Activated CD8-positive, alpha-beta T cell treated with anti-CD3 and anti-CD28 coated beads for 36 hours (primary cell): ENCODE results near the gene CHD6. TPM values are rescaled to one million over a fixed set of nuclear protein-coding genes. Genes with fewer than 3 reads are reported as not detected.

Experiments used
- ATAC-seq: fragments of 200-7000 bp; cut with Tn5 transposase; one replicate; pipeline ENCODE4 v1.10.0; 2021; ENCODE audit warnings: mild to moderate bottlenecking, moderate library complexity
- CTCF ChIA-PET: fragments of 350-600 bp; sonication (Branson Sonifier 250); formaldehyde crosslinking; loops from one replicate; lab custom pipeline; 2021; ENCODE audit warnings: antibody characterized with exemption; lab: Charles Lee
- POLR2A ChIA-PET: fragments of 350-600 bp; sonication (Branson Sonifier 250); formaldehyde crosslinking; loops from one replicate; lab custom pipeline; 2021; ENCODE audit warnings: antibody characterized with exemption; lab: Charles Lee
- DNase-seq: peaks from one replicate; pipeline ENCODE4 v3.0.0-alpha.2; 2020
- H3K27ac Mint-ChIP-seq: one replicate; pipeline ENCODE4 v1.8.0; 2021; ENCODE audit warnings: mild to moderate bottlenecking, mixed read lengths
- H3K27me3 Mint-ChIP-seq: one replicate; pipeline ENCODE4 v1.8.0; 2021; ENCODE audit warnings: mixed read lengths
- H3K36me3 Mint-ChIP-seq: one replicate; pipeline ENCODE4 v1.8.0; 2021; ENCODE audit warnings: low read depth, mixed read lengths
- H3K4me1 Mint-ChIP-seq: one replicate; pipeline ENCODE4 v1.8.0; 2021; ENCODE audit warnings: low read depth, mixed read lengths
- H3K4me3 Mint-ChIP-seq: one replicate; pipeline ENCODE4 v1.8.0; 2021; ENCODE audit warnings: mild to moderate bottlenecking, moderate library complexity, mixed read lengths
- H3K9me3 Mint-ChIP-seq: one replicate; pipeline ENCODE4 v1.8.0; 2021; ENCODE audit warnings: mixed read lengths
- intact Hi-C: fragments of 100-400 bp; cut with micrococcal nuclease; formaldehyde crosslinking; loops from one replicate; pipeline ENCODE4 v1.10.0; 2022
- total RNA-seq, 2 experiments: library from RNA; stranded (reverse); gene quantifications; one replicate each; pipeline ENCODE4 v1.2.3, GENCODE V29; 2021
- TF ChIP-seq, protein P1 (sequence below): fragments of 200-600 bp; IDR thresholded peaks from one replicate; pipeline ENCODE4 v1.8.0; 2022; ENCODE audit warnings: antibody characterized with exemption, mild to moderate bottlenecking

Gene CHD6
- total RNA-seq, 2 experiments from 2014 or later: 25.4 to 28.2 TPM

DNA sequence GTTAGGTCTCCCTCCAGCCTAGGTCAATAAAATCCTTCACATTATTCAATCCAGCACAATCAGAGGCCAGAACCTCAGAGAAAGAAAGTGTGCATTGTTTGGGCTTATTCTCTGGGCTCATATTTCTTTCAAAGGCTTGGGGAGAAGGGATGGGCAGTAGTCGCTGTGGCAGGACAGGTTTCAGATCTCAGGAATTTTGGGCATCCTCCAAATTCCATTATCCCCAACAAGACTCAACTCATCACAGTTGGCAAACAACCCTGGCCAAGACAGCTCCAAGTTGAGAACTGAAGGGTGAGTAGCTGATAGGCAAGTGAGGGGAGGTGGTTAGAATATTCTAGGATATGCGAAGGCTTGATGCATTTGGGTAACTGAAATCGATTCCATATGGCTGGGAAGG lies 27.2 kb upstream of the CHD6 start:
- H3K27ac Mint-ChIP-seq: no peak overlapping the region
- DNase-seq (no peak), ATAC-seq (no peak)
- ChIA-PET CTCF (no interaction called here), POLR2A (no interaction called here)
- peaks cover 23% of the 10 kb centered on the region for H3K27me3 Mint-ChIP-seq
- TF ChIP-seq, protein P1, sequence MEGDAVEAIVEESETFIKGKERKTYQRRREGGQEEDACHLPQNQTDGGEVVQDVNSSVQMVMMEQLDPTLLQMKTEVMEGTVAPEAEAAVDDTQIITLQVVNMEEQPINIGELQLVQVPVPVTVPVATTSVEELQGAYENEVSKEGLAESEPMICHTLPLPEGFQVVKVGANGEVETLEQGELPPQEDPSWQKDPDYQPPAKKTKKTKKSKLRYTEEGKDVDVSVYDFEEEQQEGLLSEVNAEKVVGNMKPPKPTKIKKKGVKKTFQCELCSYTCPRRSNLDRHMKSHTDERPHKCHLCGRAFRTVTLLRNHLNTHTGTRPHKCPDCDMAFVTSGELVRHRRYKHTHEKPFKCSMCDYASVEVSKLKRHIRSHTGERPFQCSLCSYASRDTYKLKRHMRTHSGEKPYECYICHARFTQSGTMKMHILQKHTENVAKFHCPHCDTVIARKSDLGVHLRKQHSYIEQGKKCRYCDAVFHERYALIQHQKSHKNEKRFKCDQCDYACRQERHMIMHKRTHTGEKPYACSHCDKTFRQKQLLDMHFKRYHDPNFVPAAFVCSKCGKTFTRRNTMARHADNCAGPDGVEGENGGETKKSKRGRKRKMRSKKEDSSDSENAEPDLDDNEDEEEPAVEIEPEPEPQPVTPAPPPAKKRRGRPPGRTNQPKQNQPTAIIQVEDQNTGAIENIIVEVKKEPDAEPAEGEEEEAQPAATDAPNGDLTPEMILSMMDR: no peak
- intact Hi-C loops: no loop called here
- H3K4me1 Mint-ChIP-seq: no peaks in the 10 kb centered on the region
- H3K9me3 Mint-ChIP-seq: no peaks in the 10 kb centered on the region
- no peaks in the 10 kb centered on the region for H3K36me3 Mint-ChIP-seq
- no peak overlapping the region for H3K4me3 Mint-ChIP-seq

DNA sequence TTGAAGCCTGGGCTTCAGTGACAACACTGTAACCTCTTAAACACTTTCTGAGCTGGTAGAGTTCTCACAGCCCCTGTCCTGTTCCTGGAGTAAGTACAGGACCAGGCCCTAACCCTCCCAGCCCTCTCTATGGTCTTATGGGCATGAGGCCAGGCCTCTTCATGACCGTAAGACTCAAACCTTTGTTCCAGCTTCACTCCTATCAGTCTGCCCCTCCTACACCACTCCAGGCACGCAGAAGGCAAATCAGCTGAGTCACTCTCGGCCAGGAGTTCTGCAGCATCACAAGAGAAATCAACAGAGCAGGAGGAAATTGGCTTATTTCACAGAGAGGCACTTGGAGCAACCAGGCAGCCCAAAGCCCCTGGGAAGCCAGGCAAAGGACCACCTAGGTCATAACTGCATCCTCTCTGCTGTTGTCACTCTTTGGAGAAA lies 25.3 kb upstream of the CHD6 start:
- TF ChIP-seq, protein P1: no peak
- no peak overlapping the region for H3K4me3 Mint-ChIP-seq
- no peak overlapping the region for H3K27ac Mint-ChIP-seq
- H3K4me1 Mint-ChIP-seq: no peaks in the 10 kb centered on the region
- POLR2A ChIA-PET: no interaction called here
- CTCF ChIA-PET: no interaction called here
- no peaks in the 10 kb centered on the region for H3K36me3 Mint-ChIP-seq
- H3K9me3 Mint-ChIP-seq: no peaks in the 10 kb centered on the region
- peaks cover 29% of the 10 kb centered on the region for H3K27me3 Mint-ChIP-seq
- DNase-seq (no peak), ATAC-seq (no peak)
- intact Hi-C loops: no loop called here

DNA sequence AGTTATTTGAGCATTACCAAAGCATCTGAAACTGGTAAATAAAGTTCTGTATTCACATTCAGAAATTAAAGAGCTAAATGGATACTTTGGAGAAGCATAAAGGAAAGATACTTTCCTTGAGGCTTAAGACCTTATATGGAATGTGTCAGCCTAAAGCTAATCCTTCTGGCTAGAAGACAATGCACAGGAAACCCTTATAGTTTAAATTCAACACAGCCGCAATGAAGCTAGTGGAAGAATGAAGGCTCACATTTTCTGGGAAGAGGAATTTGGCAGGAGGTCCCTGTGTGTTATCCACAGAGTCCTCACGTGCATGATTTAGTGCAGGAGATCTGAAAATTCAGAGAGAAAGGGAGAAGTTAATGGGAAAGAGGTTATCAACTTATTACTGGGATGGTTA lies 21.5 kb upstream of the CHD6 start:
- peaks cover 23% of the 10 kb centered on the region for H3K27me3 Mint-ChIP-seq
- CTCF ChIA-PET: no interaction called here

DNA sequence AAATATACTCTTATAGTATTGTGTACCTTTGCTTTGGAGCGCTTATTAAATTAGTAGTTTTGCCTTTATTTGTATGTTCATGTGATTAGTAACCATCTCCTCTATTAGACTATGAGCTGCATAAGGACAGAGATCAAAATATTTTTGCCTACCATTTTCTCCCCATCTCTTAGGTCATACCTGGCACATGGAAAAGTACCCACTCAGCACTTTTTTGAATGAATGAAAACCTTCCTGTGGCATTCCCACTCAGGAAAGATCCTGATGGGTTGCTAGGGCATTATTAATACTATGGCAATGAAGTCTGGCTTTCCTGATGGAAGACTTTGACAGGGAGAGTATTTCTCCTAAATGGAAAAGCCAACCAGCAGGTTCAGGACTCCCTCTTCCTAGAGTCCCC lies 20.3 kb upstream of the CHD6 start:
- POLR2A ChIA-PET: no interaction called here
- CTCF ChIA-PET: interaction anchor here (0.9 kb wide), 1 partner anchor 9 kb away, joined by 3 read pairs; no protein-coding TSS in a partner anchor
- intact Hi-C loops: no loop called here
- peaks cover 17% of the 10 kb centered on the region for H3K27me3 Mint-ChIP-seq
- TF ChIP-seq, protein P1: no peak
- no peak overlapping the region for H3K27ac Mint-ChIP-seq
- H3K4me3 Mint-ChIP-seq: no peak overlapping the region
- ATAC-seq (no peak), DNase-seq (no peak)
- no peaks in the 10 kb centered on the region for H3K4me1 Mint-ChIP-seq
- no peaks in the 10 kb centered on the region for H3K36me3 Mint-ChIP-seq
- H3K9me3 Mint-ChIP-seq: no peaks in the 10 kb centered on the region

More for the DNA sequence above, 21.5 kb upstream of the CHD6 start:
- Mint-ChIP-seq H3K4me1 (no peaks in the 10 kb centered on the region), H3K9me3 (no peaks in the 10 kb centered on the region), H3K36me3 (no peaks in the 10 kb centered on the region), H3K4me3 (no peak overlapping the region), H3K27ac (no peak overlapping the region)
- intact Hi-C loops: no loop called here
- POLR2A ChIA-PET: no interaction called here
- DNase-seq (no peak), ATAC-seq (no peak)
- TF ChIP-seq, protein P1: no peak

DNA sequence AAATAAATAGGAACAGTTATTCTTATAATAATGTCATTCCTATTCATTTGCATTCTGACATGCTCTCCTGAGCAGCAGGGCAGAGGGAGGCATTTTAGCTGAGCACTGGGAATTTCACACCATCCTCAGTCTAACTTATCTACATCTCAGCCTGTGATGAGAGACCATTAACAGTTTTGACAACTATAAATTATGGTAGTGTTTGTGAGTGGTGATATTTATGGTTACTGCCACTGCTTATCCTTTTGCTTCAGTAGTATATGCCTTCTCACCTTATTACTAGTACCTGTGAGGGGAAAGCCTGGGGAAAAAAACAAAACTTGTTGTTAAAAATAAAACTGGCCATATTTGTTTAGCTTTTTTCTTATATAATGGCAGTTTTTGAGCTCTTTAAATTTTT lies 17.0 kb upstream of the CHD6 start:
- Mint-ChIP-seq H3K27me3 (peaks cover 9% of the 10 kb centered on the region), H3K27ac (no peak overlapping the region), H3K36me3 (no peaks in the 10 kb centered on the region), H3K9me3 (no peaks in the 10 kb centered on the region), H3K4me1 (no peaks in the 10 kb centered on the region), H3K4me3 (no peak overlapping the region)
- ATAC-seq: no peak
- ChIA-PET POLR2A (interaction anchor here (1.1 kb wide), 1 partner anchor 9 kb away, joined by 3 read pairs; no protein-coding TSS in a partner anchor), CTCF (no interaction called here)
- no peak for DNase-seq
- intact Hi-C loops: no loop called here
- TF ChIP-seq, protein P1: no peak
